ENCODE data around the gene CHRNA4.

The CHRNA4 gene

GRCh38 chr20:63326314-63327230, 34.6 kb downstream of the CHRNA4 start:
- H3K9me3 ChIP-seq (ENCODE audit: control insufficient read depth, low read length) = no peaks in the 10 kb centered on the region
- WGBS, 2 experiments = 92 to 93% methylated on average over 15 of the region's 15 CpGs
- no peak overlapping the region for H3K4me3 ChIP-seq (ENCODE audit: insufficient read depth, low read depth, low read length)
- H3K4me1 ChIP-seq (ENCODE audit: control insufficient read depth, insufficient read depth, low read length) = no peaks in the 10 kb centered on the region
- no peak overlapping the region for H3K27ac ChIP-seq (ENCODE audit: insufficient read depth, low read depth, low read length, poor library complexity, severe bottlenecking)
- H3K36me3 ChIP-seq (ENCODE audit: control insufficient read depth, insufficient read depth, low read length) = no peaks in the 10 kb centered on the region
- no peaks in the 10 kb centered on the region for H3K27me3 ChIP-seq (ENCODE audit: control insufficient read depth, insufficient read depth, low read length, poor library complexity, severe bottlenecking)

- Histone ChIP-seq H3K9me3 (ENCODE audit: control insufficient read depth, low read length) (no peaks in the 10 kb centered on the region), H3K36me3 (ENCODE audit: control insufficient read depth, insufficient read depth, low read length) (no peaks in the 10 kb centered on the region), H3K4me3 (ENCODE audit: insufficient read depth, low read depth, low read length) (no peak overlapping the region), H3K27ac (ENCODE audit: insufficient read depth, low read depth, low read length, poor library complexity, severe bottlenecking) (no peak overlapping the region), H3K27me3 (ENCODE audit: control insufficient read depth, insufficient read depth, low read length, poor library complexity, severe bottlenecking) (no peaks in the 10 kb centered on the region), H3K4me1 (ENCODE audit: control insufficient read depth, insufficient read depth, low read length) (no peaks in the 10 kb centered on the region)
- 92 to 95% methylated on average over 8 of the region's 8 CpGs for WGBS, 2 experiments
Measured at GRCh38 chr20:63325554-63326313, 35.4 kb downstream of the CHRNA4 start.

- H3K4me3 ChIP-seq (ENCODE audit: insufficient read depth, low read depth, low read length) = no peak overlapping the region
- no peaks in the 10 kb centered on the region for H3K36me3 ChIP-seq (ENCODE audit: control insufficient read depth, insufficient read depth, low read length)
Measured at GRCh38 chr20:63325021-63325471, 36.1 kb downstream of the CHRNA4 start.

GRCh38 chr20:63323357-63323981, 37.7 kb downstream of the CHRNA4 start:
- H3K27ac ChIP-seq (ENCODE audit: insufficient read depth, low read depth, low read length, poor library complexity, severe bottlenecking) = no peak overlapping the region
- H3K9me3 ChIP-seq (ENCODE audit: control insufficient read depth, low read length) = no peaks in the 10 kb centered on the region
- H3K27me3 ChIP-seq (ENCODE audit: control insufficient read depth, insufficient read depth, low read length, poor library complexity, severe bottlenecking) = no peaks in the 10 kb centered on the region
- WGBS, 2 experiments = 79 to 84% methylated on average over 17 to 18 of the region's 18 CpGs
- H3K36me3 ChIP-seq (ENCODE audit: control insufficient read depth, insufficient read depth, low read length) = no peaks in the 10 kb centered on the region
- no peaks in the 10 kb centered on the region for H3K4me1 ChIP-seq (ENCODE audit: control insufficient read depth, insufficient read depth, low read length)
- no peak overlapping the region for H3K4me3 ChIP-seq (ENCODE audit: insufficient read depth, low read depth, low read length)

More at GRCh38 chr20:63325021-63325471, 36.1 kb downstream of the CHRNA4 start:
- H3K4me1 ChIP-seq (ENCODE audit: control insufficient read depth, insufficient read depth, low read length) = no peaks in the 10 kb centered on the region
- 93 to 96% methylated on average over 10 of the region's 10 CpGs for WGBS, 2 experiments
- no peak overlapping the region for H3K27ac ChIP-seq (ENCODE audit: insufficient read depth, low read depth, low read length, poor library complexity, severe bottlenecking)
- H3K27me3 ChIP-seq (ENCODE audit: control insufficient read depth, insufficient read depth, low read length, poor library complexity, severe bottlenecking) = no peaks in the 10 kb centered on the region
- H3K9me3 ChIP-seq (ENCODE audit: control insufficient read depth, low read length) = no peaks in the 10 kb centered on the region

GRCh38 chr20:63322933-63323273, 38.2 kb downstream of the CHRNA4 start:
- H3K9me3 ChIP-seq (ENCODE audit: control insufficient read depth, low read length) = no peaks in the 10 kb centered on the region
- no peaks in the 10 kb centered on the region for H3K4me1 ChIP-seq (ENCODE audit: control insufficient read depth, insufficient read depth, low read length)
- no peaks in the 10 kb centered on the region for H3K27me3 ChIP-seq (ENCODE audit: control insufficient read depth, insufficient read depth, low read length, poor library complexity, severe bottlenecking)
- no peaks in the 10 kb centered on the region for H3K36me3 ChIP-seq (ENCODE audit: control insufficient read depth, insufficient read depth, low read length)
- 77 to 78% methylated on average over 15 of the region's 15 CpGs for WGBS, 2 experiments
- no peak overlapping the region for H3K27ac ChIP-seq (ENCODE audit: insufficient read depth, low read depth, low read length, poor library complexity, severe bottlenecking)
- H3K4me3 ChIP-seq (ENCODE audit: insufficient read depth, low read depth, low read length) = no peak overlapping the region

- no peak overlapping the region for H3K4me3 ChIP-seq (ENCODE audit: insufficient read depth, low read depth, low read length)
- H3K4me1 ChIP-seq (ENCODE audit: control insufficient read depth, insufficient read depth, low read length) = no peaks in the 10 kb centered on the region
- H3K27me3 ChIP-seq (ENCODE audit: control insufficient read depth, insufficient read depth, low read length, poor library complexity, severe bottlenecking) = no peaks in the 10 kb centered on the region
- H3K27ac ChIP-seq (ENCODE audit: insufficient read depth, low read depth, low read length, poor library complexity, severe bottlenecking) = no peak overlapping the region
- WGBS, 2 experiments = 94% methylated on average over 34 of the region's 34 CpGs
- no peaks in the 10 kb centered on the region for H3K9me3 ChIP-seq (ENCODE audit: control insufficient read depth, low read length)
- no peaks in the 10 kb centered on the region for H3K36me3 ChIP-seq (ENCODE audit: control insufficient read depth, insufficient read depth, low read length)
Measured at GRCh38 chr20:63322146-63322932, 38.8 kb downstream of the CHRNA4 start.

GRCh38 chr20:63321148-63321831, 39.9 kb downstream of the CHRNA4 start:
- Histone ChIP-seq H3K4me3 (ENCODE audit: insufficient read depth, low read depth, low read length) (no peak overlapping the region), H3K36me3 (ENCODE audit: control insufficient read depth, insufficient read depth, low read length) (no peaks in the 10 kb centered on the region), H3K9me3 (ENCODE audit: control insufficient read depth, low read length) (no peaks in the 10 kb centered on the region), H3K27me3 (ENCODE audit: control insufficient read depth, insufficient read depth, low read length, poor library complexity, severe bottlenecking) (no peaks in the 10 kb centered on the region), H3K4me1 (ENCODE audit: control insufficient read depth, insufficient read depth, low read length) (no peaks in the 10 kb centered on the region), H3K27ac (ENCODE audit: insufficient read depth, low read depth, low read length, poor library complexity, severe bottlenecking) (no peak overlapping the region)
- 85 to 88% methylated on average over 20 of the region's 20 CpGs for WGBS, 2 experiments

- no peak overlapping the region for H3K27ac ChIP-seq (ENCODE audit: insufficient read depth, low read depth, low read length, poor library complexity, severe bottlenecking)
- no peaks in the 10 kb centered on the region for H3K4me1 ChIP-seq (ENCODE audit: control insufficient read depth, insufficient read depth, low read length)
- 92% methylated on average over 10 of the region's 10 CpGs for WGBS, 2 experiments
- no peaks in the 10 kb centered on the region for H3K9me3 ChIP-seq (ENCODE audit: control insufficient read depth, low read length)
- no peak overlapping the region for H3K4me3 ChIP-seq (ENCODE audit: insufficient read depth, low read depth, low read length)
- no peaks in the 10 kb centered on the region for H3K36me3 ChIP-seq (ENCODE audit: control insufficient read depth, insufficient read depth, low read length)
- H3K27me3 ChIP-seq (ENCODE audit: control insufficient read depth, insufficient read depth, low read length, poor library complexity, severe bottlenecking) = no peaks in the 10 kb centered on the region
Measured at GRCh38 chr20:63320616-63321147, 40.5 kb downstream of the CHRNA4 start.

- 89 to 90% methylated on average over 23 of the region's 23 CpGs for WGBS, 2 experiments
- Histone ChIP-seq H3K4me3 (ENCODE audit: insufficient read depth, low read depth, low read length) (no peak overlapping the region), H3K27me3 (ENCODE audit: control insufficient read depth, insufficient read depth, low read length, poor library complexity, severe bottlenecking) (no peaks in the 10 kb centered on the region), H3K27ac (ENCODE audit: insufficient read depth, low read depth, low read length, poor library complexity, severe bottlenecking) (no peak overlapping the region), H3K9me3 (ENCODE audit: control insufficient read depth, low read length) (no peaks in the 10 kb centered on the region), H3K4me1 (ENCODE audit: control insufficient read depth, insufficient read depth, low read length) (no peaks in the 10 kb centered on the region), H3K36me3 (ENCODE audit: control insufficient read depth, insufficient read depth, low read length) (no peaks in the 10 kb centered on the region)
Measured at GRCh38 chr20:63320041-63320511, 41.1 kb downstream of the CHRNA4 start.

Data from ectodermal cell (in vitro differentiated cells).